Measurements from ENCODE around the gene SEMA4D. TPM values are rescaled to one million over a fixed set of nuclear protein-coding genes. Genes with fewer than 3 reads are reported as not detected.

The SEMA4D gene
- total RNA-seq, 1 donor = 0.43 TPM

DNA sequence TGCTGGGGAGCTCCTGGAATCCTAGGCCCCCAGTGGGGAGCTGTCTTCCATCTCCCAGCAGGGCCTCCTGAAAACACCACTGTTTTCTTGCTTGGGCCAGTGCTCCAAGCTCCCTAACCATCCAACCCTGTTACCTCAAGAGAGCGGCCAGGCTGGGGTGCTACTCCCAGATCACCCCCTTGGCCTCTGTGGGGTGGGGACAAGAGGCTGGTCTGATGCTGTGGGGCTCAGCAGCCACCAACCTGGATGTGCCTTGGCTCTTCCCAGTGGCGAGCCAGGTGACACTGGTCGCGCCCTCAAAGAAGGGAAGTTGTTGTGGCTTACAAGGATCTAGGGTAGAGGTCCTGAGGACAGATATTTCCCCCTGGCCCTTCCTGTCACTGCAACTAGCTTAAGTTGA lies 130.6 kb downstream of the SEMA4D start:
- no peak for DNase-seq (ENCODE audit: low read depth)
- H3K4me3 ChIP-seq (ENCODE audit: low read depth, low read length) = no peak overlapping the region
- TF ChIP-seq, protein P1, sequence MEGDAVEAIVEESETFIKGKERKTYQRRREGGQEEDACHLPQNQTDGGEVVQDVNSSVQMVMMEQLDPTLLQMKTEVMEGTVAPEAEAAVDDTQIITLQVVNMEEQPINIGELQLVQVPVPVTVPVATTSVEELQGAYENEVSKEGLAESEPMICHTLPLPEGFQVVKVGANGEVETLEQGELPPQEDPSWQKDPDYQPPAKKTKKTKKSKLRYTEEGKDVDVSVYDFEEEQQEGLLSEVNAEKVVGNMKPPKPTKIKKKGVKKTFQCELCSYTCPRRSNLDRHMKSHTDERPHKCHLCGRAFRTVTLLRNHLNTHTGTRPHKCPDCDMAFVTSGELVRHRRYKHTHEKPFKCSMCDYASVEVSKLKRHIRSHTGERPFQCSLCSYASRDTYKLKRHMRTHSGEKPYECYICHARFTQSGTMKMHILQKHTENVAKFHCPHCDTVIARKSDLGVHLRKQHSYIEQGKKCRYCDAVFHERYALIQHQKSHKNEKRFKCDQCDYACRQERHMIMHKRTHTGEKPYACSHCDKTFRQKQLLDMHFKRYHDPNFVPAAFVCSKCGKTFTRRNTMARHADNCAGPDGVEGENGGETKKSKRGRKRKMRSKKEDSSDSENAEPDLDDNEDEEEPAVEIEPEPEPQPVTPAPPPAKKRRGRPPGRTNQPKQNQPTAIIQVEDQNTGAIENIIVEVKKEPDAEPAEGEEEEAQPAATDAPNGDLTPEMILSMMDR (IDR thresholded peaks at IDR 0.05; ENCODE audit: insufficient read depth, low read depth, low read length) = no peak

DNA sequence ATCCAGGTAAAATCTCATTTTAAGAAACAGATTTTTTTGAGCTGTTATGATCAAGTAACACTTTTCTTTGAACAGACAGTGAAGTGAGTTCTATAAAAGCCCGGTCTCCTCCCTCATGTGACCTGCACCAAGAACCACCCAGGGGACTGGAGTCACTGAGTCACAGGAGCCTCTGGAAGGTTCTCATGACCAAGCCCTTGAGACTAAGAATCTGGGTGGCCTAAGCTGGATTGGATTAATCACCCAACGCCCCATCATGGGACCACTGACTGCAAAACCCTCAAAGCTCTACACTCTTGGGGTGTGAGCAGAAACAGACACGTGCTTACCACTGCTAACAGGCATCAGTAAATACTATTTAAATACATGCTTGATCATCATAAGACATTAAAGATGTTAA lies 131.2 kb downstream of the SEMA4D start:
- DNase-seq (ENCODE audit: low read depth) = no peak
- H3K4me3 ChIP-seq (ENCODE audit: low read depth, low read length) = no peak overlapping the region
- TF ChIP-seq, protein P1 (IDR thresholded peaks at IDR 0.05; ENCODE audit: insufficient read depth, low read depth, low read length) = no peak

DNA sequence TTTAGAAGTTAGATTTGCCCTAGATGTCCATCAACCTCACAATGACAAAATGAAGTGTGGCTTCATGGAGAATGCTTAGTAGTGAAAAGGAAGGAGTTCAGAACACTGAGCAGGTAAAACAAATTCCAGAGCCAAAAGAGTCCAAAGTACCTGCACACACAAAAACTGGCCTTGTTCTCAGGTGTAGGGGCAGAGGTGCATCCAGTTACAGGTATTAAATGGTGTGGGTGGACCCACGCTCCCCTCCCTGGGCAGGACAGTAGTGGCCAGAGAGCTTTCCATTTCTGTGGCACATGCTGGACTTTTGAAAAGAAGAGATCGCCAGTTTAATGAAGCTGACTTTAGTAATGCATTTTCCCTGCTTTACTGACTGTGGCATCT lies 132.4 kb downstream of the SEMA4D start:
- no peak overlapping the region for H3K4me3 ChIP-seq (ENCODE audit: low read depth, low read length)
- no peak for DNase-seq (ENCODE audit: low read depth)
- TF ChIP-seq, protein P1 (IDR thresholded peaks at IDR 0.05; ENCODE audit: insufficient read depth, low read depth, low read length) = no peak

DNA sequence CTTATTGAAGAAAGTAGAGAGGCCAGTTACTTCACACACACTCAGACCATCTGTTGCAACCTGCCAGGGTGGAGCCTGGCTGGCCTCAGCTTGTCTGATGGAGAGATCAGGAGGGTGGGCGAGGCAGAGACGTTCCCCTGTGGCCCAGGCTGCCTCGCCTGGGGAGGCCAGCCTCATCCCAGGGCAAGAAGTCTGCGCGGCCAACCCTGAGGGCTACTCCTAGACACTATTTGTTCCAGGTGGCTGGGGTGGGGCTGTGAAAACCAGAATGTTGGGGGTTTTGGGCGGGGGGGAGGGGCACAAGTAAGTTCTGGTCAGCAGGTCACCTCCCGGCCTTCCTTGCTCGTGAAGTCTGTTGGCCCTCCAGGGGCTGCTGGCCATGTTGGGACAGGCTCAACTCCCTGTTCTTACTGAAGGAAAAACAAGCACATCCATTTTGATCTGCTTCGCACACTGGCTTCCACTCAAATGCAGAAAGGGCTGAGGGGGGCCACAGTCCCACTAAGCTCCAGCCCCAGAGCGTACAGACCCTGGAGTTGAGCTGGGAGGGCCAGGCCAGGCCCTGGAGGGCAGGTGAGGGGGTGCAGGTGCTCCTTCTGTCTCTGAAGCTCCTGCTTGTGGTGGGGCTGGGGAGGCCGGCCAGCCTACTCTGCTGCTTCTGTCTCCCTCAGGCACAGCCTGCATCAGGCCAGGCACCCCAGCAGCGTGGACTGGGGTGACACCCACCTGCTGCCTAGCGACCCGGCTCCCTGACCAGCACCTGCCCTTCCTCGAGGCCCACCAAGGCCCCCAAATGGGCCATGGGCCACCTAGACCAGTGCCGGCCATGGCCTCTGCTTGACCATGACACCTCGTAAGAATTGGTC lies 133.0 kb downstream of the SEMA4D start:
- DNase-seq (ENCODE audit: low read depth) = no peak
- TF ChIP-seq, protein P1 (IDR thresholded peaks at IDR 0.05; ENCODE audit: insufficient read depth, low read depth, low read length) = no peak
- H3K4me3 ChIP-seq (ENCODE audit: low read depth, low read length) = no peak overlapping the region

DNA sequence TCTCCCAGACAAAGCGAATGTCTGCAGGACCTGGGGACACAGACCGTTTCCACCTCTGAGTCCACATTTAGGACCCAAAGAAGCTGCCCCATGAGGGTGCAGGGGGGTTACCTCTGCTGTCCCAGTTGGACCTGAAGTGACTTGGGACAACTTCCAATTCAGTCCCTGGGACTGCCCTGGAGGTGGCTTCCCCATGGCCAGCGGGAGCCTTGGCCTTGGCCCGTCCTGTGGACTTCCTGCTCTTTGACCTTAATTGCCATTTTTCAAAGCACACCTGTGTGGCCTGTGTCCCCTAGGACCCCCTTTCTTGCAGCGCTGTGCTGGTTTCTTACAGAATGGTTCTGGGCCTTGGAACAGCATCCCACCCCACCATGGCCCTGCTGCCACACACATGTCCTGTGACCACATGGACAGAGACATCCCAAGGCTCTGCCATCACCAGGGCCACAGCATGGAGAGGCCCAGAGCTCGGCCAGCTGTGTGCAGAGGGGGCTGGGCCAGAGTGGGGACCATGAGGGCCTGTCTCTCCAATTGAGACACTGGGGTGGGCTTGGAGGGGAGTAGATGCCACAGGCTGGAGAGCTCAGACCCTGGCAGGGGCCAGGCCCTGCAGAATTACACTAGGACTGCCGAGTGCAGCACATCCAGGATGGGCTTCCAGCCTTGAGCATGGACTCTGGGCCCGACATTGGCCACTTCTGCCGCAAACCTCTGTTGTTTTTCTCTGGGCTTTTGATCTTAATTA lies 133.8 kb downstream of the SEMA4D start:
- no peak for DNase-seq (ENCODE audit: low read depth)
- TF ChIP-seq, protein P1 (IDR thresholded peaks at IDR 0.05; ENCODE audit: insufficient read depth, low read depth, low read length) = no peak
- no peak overlapping the region for H3K4me3 ChIP-seq (ENCODE audit: low read depth, low read length)

DNA sequence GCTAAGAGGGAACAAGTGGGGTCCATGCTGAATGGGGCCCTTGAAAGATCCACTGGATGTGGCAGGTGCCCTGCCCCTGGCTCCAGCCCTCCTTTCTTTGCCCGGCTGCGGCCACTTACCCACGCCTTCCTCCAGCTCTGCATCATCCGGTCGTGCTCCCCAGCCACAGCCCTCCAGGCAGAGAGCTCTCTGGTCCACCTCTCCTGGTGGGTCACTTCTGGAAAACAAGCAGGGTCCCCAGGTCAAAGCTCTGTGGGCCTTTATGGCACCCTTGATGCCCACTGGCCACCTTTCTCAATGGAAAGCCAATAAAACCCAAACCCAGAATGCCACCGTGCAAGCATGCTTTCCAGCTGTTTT lies 134.6 kb downstream of the SEMA4D start:
- H3K4me3 ChIP-seq (ENCODE audit: low read depth, low read length) = no peak overlapping the region
- TF ChIP-seq, protein P1 (IDR thresholded peaks at IDR 0.05; ENCODE audit: insufficient read depth, low read depth, low read length) = no peak

More for the DNA sequence above, 134.6 kb downstream of the SEMA4D start:
- DNase-seq (ENCODE audit: low read depth) = no peak

Data from fibroblast of villous mesenchyme (primary cell).